RWPE1 (cell line): Measurements from ENCODE around the gene LYSMD3.

Experiments used
- CTCF ChIA-PET: fragments of 350-600 bp; sonication (Branson Sonifier 250); formaldehyde crosslinking; extraction: SDS; loops from one replicate; lab custom pipeline; 2021; lab: Yijun Ruan, JAX
- POLR2A ChIA-PET: fragments of 400-600 bp; formaldehyde crosslinking; extraction: SDS; loops from one replicate; lab custom pipeline; 2020; ENCODE audit warnings: antibody characterized with exemption; ENCODE audit not compliant: low non-redundant PET; lab: Yijun Ruan, JAX
- DNase-seq: peaks from one replicate; pipeline ENCODE4 v3.0.0; 2012; ENCODE audit warnings: low spot score
- H3K27ac ChIP-seq: fragments of 450-650 bp; 2 replicates; pipeline ENCODE4 v1.5.1; 2017
- CTCF ChIP-seq: fragments of 450-650 bp; conservative IDR thresholded peaks from 2 replicates; pipeline ENCODE4 v1.5.1; 2017; ENCODE audit warnings: low read depth, mild to moderate bottlenecking

LYSMD3 gene

GRCh38 chr5:90557391-90557790 lies 28.0 kb upstream of the LYSMD3 start:
- no peak for TF ChIP-seq CTCF
- ChIA-PET POLR2A (no interaction called here), CTCF (no interaction called here)
- DNase-seq, result no peak
- no peak overlapping the region for H3K27ac ChIP-seq

DNA sequence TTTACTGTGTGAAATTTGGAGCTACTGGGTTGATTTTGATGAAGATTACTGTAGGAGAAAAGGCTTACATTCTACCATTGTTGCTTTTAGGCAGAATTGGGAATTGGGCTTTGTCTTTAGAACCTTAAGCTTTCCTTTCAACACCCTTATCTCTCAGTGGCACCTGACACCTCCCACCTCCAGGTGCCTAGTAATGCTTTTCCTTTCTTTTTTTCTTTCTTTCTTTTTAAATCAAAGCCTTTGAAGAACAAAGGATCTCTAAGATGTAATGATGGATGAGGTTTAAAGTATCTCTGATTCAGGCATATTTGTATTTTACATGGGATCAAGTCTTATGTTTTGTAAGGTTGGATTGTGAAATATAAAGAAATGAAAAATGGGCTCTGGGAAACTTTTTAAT lies 26.3 kb upstream of the LYSMD3 start:
- POLR2A ChIA-PET, result no interaction called here
- no peak for DNase-seq
- CTCF ChIA-PET, result no interaction called here
- no peak for TF ChIP-seq CTCF
- H3K27ac ChIP-seq, result no peak overlapping the region

DNA sequence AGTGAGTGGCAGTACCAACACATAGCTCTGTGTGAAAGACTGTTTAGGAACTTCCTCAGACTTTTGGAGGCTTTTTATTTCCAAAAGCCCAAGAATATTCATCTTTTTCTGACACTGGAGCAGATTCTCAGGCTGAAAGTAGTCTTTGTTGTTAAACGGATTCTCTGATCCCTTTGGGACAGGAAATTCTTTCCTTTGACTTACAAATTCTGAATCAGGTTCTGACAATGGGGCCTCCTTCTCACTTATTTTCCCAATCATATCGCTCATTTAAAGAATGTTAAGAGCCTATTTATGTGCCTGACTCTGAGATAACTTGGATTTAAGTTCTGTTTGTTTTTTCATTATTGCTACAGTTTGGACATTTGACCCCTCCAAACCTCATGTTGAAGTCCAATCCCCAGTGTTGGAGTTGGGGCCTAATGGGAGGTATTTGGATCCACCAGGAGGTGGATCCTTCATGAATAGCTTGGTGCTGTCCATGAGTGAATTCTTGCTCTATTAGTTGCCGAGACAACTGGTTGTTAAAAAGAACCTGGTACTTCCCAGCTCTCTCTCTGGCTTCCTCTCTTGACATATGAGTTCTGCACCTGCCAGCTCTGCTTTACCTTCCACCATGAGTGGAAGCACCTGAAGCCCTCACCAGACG lies 25.1 kb upstream of the LYSMD3 start:
- DNase-seq, result no peak
- no peak overlapping the region for H3K27ac ChIP-seq
- TF ChIP-seq CTCF, result no peak
- ChIA-PET CTCF (no interaction called here), POLR2A (no interaction called here)

GRCh38 chr5:90553711-90554110 lies 24.3 kb upstream of the LYSMD3 start:
- no peak for DNase-seq
- no peak overlapping the region for H3K27ac ChIP-seq
- CTCF ChIA-PET, result no interaction called here
- TF ChIP-seq CTCF, result no peak
- POLR2A ChIA-PET, result no interaction called here

- ChIA-PET POLR2A (no interaction called here), CTCF (no interaction called here)
- DNase-seq, result no peak
- H3K27ac ChIP-seq, result no peak overlapping the region
- TF ChIP-seq CTCF, result no peak
Measured at GRCh38 chr5:90551376-90551775, 22.0 kb upstream of the LYSMD3 start.

DNA sequence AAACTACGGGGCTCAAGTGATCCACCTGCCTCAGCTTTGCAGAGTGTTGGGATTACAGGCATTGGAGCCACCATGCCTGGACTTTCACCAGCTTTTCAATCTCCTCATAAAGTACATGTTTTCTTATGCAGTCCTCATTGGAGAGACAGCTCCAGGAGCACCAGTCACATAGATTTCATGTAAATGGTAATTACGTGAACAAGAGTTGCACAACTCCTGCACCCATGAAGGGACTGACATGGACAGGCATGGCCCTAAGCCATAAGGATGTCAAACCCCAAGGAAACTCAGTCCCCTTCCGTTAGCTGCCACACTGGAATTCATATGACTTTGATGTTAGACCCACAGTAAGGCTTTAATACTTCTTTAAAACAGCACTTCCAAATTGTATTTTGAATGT lies 21.6 kb upstream of the LYSMD3 start:
- DNase-seq, result no peak
- POLR2A ChIA-PET, result no interaction called here
- no peak overlapping the region for H3K27ac ChIP-seq
- CTCF ChIA-PET, result no interaction called here
- TF ChIP-seq CTCF, result no peak
